ENCODE measurements around the gene DPP10.

GRCh38 chr2:115208493-115209164 lies 766.2 kb downstream of the DPP10 start:
- no peak for TF ChIP-seq ELF4 (IDR thresholded peaks at IDR 0.05)
- no peak for TF ChIP-seq BHLHE40 (IDR thresholded peaks at IDR 0.05; ENCODE audit: borderline replicate concordance)
- TF ChIP-seq TARDBP (IDR thresholded peaks at IDR 0.05), result no peak
